Thyroid gland (tissue), 4 donors: ENCODE measurements around the gene SLITRK6.
A peak's percentile ranks its signal among the peaks of the same experiment; 100 is the strongest.

ENCODE experiments used
- CTCF ChIP-seq, 6 experiments: fragments of 200-600 bp in 3 of 6; fragments of 450-650 bp in 3 of 6; sonication (generic) in 3 of 6; IDR thresholded peaks; one replicate each; pipeline ENCODE4 v1.5.1; 2016 to 2019; ENCODE audit warnings: antibody characterized with exemption in 6 of 6, mild to moderate bottlenecking in 2 of 6, inconsistent platforms in 1 of 6, moderate library complexity in 1 of 6
- POLR2A ChIP-seq, 2 donors: fragments of 450-650 bp; IDR thresholded peaks; one replicate each; pipeline ENCODE4 v1.6.1; 2017; ENCODE audit warnings: antibody characterized with exemption in 2 of 2, mild to moderate bottlenecking in 2 of 2, moderate library complexity in 1 of 2

- TF ChIP-seq CTCF (IDR thresholded peaks at IDR 0.05) (peak in 5 of 6 experiments; percentile 40 to 70 (median 57)), POLR2A (IDR thresholded peaks at IDR 0.05) (no peak)
Observed at GRCh38 chr13:85806553-85807175, 7.4 kb upstream of the SLITRK6 start.
